ENCODE data around the gene TAF11L8.
"Not testable (repeated sequence)": the region's sequence is repeated elsewhere in the genome, so short reads cannot be mapped to it uniquely, and the experiment has no call there.

Gene TAF11L8

DNA sequence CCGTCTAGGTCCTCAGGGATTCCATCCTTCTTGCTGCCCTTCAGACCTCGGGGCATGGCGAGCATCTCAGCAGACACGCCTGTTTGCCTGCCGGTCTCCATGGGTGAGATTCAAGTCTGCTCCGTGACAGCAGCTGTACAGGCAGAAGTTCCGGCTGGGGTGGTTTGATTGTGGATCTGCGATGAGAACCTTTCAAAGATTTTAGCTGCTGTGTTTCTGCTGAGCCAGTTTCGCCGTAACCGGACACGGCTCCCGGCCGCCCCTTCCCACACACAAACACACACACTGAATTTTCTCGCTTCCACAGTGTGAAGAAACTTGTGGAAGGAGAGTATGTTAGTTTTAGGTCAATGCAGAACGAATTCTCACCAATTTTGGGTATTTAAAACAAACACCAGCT lies at the start of gene TAF11L8:
TAF11L8 (minus strand) TSS at position 101 of the 400 bp plus-strand sequence.
- DNase-seq = not testable (repeated sequence)

DNA sequence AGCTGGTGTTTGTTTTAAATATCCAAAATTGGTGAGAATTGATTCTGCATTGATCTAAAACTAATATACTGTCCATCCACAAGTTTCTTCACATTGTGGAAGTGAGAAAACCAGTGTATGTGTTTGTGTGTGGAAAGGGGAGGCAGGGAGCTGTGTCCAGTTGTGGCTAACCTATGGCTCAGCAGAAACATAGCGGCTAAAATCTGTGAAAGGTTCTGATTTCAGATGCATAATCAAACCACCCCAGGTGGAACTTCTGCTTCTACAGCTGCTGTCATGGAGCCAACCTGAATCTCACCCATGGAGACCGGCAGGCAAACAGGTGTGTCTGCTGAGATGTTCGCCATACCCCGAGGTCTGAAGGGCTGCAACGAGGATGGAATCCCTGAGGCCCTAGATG lies 43.4 kb upstream of the TAF11L8 start, which contains the start of gene TAF11L14:
TAF11L14 (plus strand) TSS at position 301 of the 400 bp plus-strand sequence.
- DNase-seq = no peak

DNA sequence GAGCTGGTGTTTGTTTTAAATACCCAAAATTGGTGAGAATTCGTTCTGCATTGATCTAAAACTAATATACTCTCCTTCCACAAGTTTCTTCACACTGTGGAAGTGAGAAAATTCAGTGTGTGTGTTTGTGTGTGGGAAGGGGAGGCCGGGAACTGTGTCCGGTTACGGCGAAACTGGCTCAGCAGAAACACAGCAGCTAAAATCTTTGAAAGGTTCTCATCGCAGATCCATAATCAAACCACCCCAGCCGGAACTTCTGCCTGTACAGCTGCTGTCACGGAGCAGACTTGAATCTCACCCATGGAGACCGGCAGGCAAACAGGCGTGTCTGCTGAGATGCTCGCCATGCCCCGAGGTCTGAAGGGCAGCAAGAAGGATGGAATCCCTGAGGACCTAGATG lies 41.0 kb upstream of the TAF11L8 start, which contains the start of gene TAF11L13:
TAF11L13 (plus strand) TSS at position 301 of the 400 bp plus-strand sequence.
- DNase-seq = not testable (repeated sequence)

DNA sequence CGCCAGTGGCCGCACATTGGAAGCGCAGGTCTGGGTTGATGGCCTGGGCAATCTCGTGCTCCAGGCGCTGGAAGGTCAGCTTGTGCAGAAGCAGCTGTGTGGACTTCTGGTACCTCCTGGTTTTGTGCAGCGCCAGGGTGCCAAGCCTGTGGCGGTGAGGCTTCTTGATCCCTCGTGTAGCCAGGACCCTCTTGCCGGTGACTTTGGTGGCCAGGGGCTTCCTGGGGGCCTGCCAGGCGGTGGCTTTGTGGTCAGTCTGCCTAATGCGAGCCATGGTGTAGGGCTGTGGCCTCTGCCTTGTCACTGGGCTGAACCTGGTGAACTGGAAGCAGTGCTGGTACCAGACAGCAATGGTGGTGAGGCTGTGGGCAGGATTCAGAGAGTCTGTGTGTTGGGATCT lies 34.9 kb upstream of the TAF11L8 start:
- DNase-seq = no peak

DNA sequence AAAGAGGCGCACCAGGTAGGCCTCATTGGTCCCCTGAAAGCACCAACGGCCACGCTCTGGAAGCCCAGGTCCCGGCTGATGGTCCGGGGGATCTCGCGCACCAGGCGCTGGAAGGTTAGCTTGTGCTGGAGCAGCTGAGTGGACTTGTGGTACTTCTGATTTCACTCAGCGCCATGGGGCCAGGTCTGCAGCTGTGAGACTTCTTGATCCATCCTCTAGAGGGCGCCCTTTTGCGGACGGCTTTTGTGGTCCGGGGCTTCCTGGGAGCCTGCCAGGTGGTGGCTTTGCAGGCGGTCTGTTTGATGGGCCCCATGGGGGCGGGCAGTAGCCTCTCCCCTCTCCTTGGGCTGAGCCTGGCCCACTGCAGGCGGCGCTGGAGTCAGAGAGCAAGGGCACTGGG lies 29.9 kb upstream of the TAF11L8 start:
- no peak for DNase-seq

DNA sequence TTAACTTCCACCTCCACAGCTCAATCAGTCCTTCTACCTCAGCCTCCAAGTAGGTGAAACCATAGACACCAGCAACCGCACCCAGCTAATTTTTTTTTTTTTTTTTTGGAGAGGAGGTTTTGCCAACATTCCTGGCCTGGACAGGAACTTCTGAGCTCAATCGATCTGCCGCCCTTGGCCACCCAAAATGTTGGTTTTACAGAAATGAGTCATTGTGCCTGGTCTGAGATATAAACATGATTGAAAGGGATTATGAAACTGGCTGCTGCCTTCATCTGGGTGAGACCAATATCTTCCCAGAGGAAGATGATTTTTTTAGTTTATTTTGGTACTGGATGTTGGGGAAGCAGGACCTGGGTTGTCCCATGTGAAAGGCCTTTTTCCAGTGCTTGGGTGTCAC lies 28.6 kb upstream of the TAF11L8 start:
- no peak for DNase-seq

DNA sequence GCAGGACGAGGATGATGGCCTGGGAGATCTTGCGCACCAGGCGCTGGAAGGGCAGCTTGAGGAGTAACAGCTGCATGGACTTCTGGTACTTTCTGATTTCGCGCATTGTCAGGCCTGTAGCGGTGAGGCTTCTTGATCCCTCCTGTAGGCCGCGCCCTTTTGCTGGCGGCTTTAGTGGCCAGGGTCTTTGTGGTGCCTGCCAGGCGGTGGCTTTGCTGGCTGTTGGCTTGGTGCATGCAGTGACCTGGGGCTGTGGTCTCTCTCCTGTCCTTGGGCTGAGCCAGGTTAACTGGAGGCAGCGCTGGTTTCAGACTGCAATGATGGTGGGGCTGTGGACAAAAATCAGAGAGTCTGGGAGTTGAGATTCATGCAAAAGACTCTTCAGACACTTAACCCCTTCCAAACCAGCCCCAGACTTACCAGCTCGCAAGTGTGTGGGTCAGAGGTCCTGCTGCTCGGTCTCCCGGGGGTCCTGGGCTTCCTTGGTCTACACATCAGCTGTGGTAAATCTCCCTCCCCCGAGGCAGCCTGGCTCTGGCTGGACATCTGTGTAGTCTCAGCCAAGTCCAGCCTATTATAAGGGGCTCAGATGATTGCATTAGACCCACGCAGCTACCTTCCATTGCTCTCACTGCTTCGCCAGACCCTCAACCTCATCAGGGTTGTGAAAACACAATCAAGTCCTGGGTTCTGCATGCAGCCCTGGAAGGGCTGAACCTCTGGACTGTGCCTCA lies 24.3 kb upstream of the TAF11L8 start:
- DNase-seq = no peak

DNA sequence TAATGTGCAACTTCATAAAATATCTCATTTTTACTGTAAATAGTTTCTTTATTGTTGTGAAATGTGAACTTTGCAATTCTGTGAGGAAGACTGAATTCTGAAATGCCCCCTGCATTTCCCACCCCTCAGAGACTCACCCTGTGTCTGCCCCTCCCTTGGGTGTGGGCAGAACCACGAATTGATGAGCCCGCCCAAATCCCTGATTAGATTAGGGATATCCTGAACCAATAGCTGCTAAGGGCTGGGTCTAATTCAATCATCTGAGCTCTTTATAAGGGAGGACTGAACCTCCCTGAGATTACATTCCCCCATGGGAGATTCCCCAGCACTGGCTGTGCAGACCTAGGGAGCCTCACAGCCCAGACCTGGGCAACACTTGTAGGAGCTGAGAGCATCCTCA lies 19.3 kb upstream of the TAF11L8 start, which contains the start of gene TAF11L12:
TAF11L12 (plus strand) TSS at position 301 of the 400 bp plus-strand sequence.
- not testable (repeated sequence) for DNase-seq

DNA sequence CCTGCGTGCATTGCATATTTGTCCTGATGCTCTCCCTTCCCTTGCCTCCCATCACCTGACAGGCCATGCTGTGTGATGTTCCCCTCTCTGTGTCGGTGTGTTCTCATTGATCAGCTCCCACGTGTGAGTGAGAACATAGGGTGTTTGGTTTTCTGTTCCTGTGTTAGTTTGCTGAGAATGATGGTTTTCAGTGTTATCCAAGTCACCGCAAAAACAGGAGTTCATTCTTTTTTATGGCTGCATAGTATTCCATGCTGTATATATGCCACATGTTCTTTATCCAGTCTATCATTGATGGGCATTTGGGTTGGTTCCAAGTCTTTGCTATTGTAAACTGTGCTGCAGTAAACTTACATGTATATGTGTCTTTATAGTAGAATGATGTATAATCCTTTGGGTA lies 16.7 kb upstream of the TAF11L8 start:
- not testable (repeated sequence) for DNase-seq

DNA sequence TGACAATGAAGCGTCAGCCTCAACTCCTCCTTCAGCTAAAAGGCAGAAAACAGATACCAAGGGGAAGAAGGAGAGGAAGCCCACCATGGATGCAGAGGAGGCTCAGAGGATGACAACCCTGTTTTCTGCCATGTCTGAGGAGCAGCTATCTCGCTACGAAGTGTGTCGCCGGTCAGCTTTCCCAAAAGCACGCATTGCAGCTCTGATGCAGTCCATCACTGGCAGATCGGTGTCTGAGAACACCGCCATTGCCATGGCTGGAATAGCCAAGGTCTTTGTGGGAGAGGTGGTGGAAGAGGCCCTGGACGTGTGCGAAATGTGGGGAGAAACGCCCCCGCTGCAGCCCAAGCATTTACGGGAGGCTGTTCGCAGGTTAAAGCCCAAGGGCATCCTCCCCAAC lies 14.2 kb upstream of the TAF11L8 start:
- DNase-seq = no peak

DNA sequence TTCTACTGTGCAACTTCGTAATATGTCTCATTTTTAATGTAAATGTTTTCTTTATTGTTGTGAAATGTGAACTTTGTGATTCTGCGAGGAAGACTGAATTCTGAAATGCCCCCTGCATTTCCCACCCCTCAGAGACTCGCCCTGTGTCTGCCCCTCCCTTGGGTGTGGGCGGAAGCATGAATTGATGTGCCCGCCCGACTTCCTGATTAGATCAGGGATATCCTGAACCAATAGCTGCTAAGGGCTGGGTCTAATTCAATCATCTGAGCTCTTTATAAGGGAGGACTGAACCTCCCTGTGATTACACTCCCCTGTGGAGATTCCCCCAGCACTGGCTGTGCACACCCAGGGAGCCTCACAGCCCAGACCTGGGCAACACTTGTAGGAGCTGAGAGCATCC lies 13.1 kb upstream of the TAF11L8 start, which contains the start of gene TAF11L11:
TAF11L11 (plus strand) TSS at position 304 of the 400 bp plus-strand sequence.
- DNase-seq = not testable (repeated sequence)

DNA sequence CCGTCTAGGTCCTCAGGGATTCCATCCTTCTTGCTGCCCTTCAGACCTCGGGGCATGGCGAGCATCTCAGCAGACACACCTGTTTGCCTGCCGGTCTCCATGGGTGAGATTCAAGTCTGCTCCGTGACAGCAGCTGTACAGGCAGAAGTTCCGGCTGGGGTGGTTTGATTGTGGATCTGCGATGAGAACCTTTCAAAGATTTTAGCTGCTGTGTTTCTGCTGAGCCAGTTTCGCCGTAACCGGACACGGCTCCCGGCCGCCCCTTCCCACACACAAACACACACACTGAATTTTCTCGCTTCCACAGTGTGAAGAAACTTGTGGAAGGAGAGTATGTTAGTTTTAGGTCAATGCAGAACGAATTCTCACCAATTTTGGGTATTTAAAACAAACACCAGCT lies 7.0 kb upstream of the TAF11L8 start, which contains the start of gene TAF11L10:
TAF11L10 (minus strand) TSS at position 101 of the 400 bp plus-strand sequence.
- DNase-seq = not testable (repeated sequence)

DNA sequence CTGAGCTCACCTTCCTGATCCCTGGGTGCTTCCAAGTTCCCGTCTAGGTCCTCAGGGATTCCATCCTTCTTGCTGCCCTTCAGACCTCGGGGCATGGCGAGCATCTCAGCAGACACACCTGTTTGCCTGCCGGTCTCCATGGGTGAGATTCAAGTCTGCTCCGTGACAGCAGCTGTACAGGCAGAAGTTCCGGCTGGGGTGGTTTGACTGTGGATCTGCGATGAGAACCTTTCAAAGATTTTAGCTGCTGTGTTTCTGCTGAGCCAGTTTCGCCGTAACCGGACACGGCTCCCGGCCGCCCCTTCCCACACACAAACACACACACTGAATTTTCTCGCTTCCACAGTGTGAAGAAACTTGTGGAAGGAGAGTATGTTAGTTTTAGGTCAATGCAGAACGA lies 3.5 kb upstream of the TAF11L8 start, which contains the start of gene TAF11L9:
TAF11L9 (minus strand) TSS at position 140 of the 400 bp plus-strand sequence.
- not testable (repeated sequence) for DNase-seq

DNA sequence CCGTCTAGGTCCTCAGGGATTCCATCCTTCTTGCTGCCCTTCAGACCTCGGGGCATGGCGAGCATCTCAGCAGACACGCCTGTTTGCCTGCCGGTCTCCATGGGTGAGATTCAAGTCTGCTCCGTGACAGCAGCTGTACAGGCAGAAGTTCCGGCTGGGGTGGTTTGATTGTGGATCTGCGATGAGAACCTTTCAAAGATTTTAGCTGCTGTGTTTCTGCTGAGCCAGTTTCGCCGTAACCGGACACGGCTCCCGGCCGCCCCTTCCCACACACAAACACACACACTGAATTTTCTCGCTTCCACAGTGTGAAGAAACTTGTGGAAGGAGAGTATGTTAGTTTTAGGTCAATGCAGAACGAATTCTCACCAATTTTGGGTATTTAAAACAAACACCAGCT lies 5.1 kb downstream of the TAF11L8 start, which contains the start of gene TAF11L7:
TAF11L7 (minus strand) TSS at position 101 of the 400 bp plus-strand sequence.
- not testable (repeated sequence) for DNase-seq

Measured in MV-4-11 (cell line).